WTC11 (cell line): ENCODE data around the gene PIGP. TPM values are rescaled to one million over a fixed set of nuclear protein-coding genes. Genes with fewer than 3 reads are reported as not detected.

Experiments
- ATAC-seq: fragments of 200-7000 bp; cut with Tn5 transposase; 2 replicates; pipeline ENCODE4 v1.10.0; 2021; ENCODE audit warnings: mild to moderate bottlenecking, moderate library complexity
- CTCF ChIA-PET: fragments of 300-600 bp; sonication (Branson Sonifier 250); formaldehyde crosslinking; loops from one replicate; lab custom pipeline; 2021; ENCODE audit warnings: antibody characterized with exemption; lab: Charles Lee
- POLR2A ChIA-PET: fragments of 350-600 bp; sonication (Branson Sonifier 250); formaldehyde crosslinking; loops from one replicate; lab custom pipeline; 2021; ENCODE audit warnings: antibody characterized with exemption; lab: Charles Lee
- DNase-seq: peaks from one replicate; pipeline ENCODE4 v3.0.0; 2021; ENCODE audit warnings: low spot score
- H3K27ac Mint-ChIP-seq: 2 replicates; pipeline ENCODE4 v1.8.0; 2021; ENCODE audit warnings: mixed read lengths
- H3K27me3 Mint-ChIP-seq: 2 replicates; pipeline ENCODE4 v1.8.0; 2021; ENCODE audit warnings: low read depth, mild to moderate bottlenecking, moderate library complexity, mixed read lengths
- H3K36me3 Mint-ChIP-seq: 2 replicates; pipeline ENCODE4 v1.8.0; 2021; ENCODE audit warnings: mixed read lengths
- H3K4me1 Mint-ChIP-seq: 2 replicates; pipeline ENCODE4 v1.8.0; 2022; ENCODE audit warnings: mixed read lengths
- H3K4me3 Mint-ChIP-seq: 2 replicates; pipeline ENCODE4 v1.8.0; 2021; ENCODE audit warnings: mild to moderate bottlenecking, moderate library complexity, mixed read lengths
- H3K9me3 Mint-ChIP-seq: 2 replicates; pipeline ENCODE4 v1.8.0; 2021; ENCODE audit warnings: mixed read lengths
- ATF1 ChIP-seq: sonication (generic); formaldehyde crosslinking; IDR thresholded peaks from 2 replicates; pipeline ENCODE4 v1.8.1; 2023; ENCODE audit warnings: mild to moderate bottlenecking, moderate library complexity, missing genetic modification reagents
- ATF6 ChIP-seq: sonication (generic); formaldehyde crosslinking; IDR thresholded peaks from 2 replicates; pipeline ENCODE4 v1.8.1; 2023; ENCODE audit warnings: mild to moderate bottlenecking, missing genetic modification reagents
- CDX4 ChIP-seq: fragments of 250-450 bp; sonication (Bioruptor Pico); IDR thresholded peaks from 2 replicates; pipeline ENCODE4 v1.9.0; 2021; ENCODE audit warnings: moderate library complexity, mild to moderate bottlenecking, inconsistent platforms, borderline replicate concordance
- EMX1 ChIP-seq: fragments of 250-450 bp; sonication (Bioruptor Pico); IDR thresholded peaks from 2 replicates; pipeline ENCODE4 v1.8.0; 2021; ENCODE audit warnings: mild to moderate bottlenecking
- ESRRA ChIP-seq: sonication (generic); formaldehyde crosslinking; IDR thresholded peaks from 2 replicates; pipeline ENCODE4 v1.8.1; 2022; ENCODE audit warnings: mild to moderate bottlenecking, missing genetic modification reagents, borderline replicate concordance
- ETV6 ChIP-seq: sonication (generic); formaldehyde crosslinking; IDR thresholded peaks from 2 replicates; pipeline ENCODE4 v1.8.1; 2022; ENCODE audit warnings: mild to moderate bottlenecking, missing genetic modification reagents
- GTF2I ChIP-seq: fragments of 250-450 bp; sonication (Bioruptor Pico); conservative IDR thresholded peaks from 2 replicates; pipeline ENCODE4 v1.4.0; 2021; ENCODE audit warnings: mild to moderate bottlenecking
- HMGA2 ChIP-seq: fragments of 250-450 bp; sonication (Bioruptor Pico); IDR thresholded peaks from 2 replicates; pipeline ENCODE4 v1.4.0; 2021; ENCODE audit warnings: mild to moderate bottlenecking, moderate library complexity
- IRF2 ChIP-seq: sonication (generic); formaldehyde crosslinking; IDR thresholded peaks from 2 replicates; pipeline ENCODE4 v1.8.0; 2022; ENCODE audit warnings: low read depth, missing genetic modification reagents, borderline replicate concordance
- MYBL2 ChIP-seq: sonication (generic); formaldehyde crosslinking; IDR thresholded peaks from 2 replicates; pipeline ENCODE4 v1.8.1; 2023; ENCODE audit warnings: mild to moderate bottlenecking, moderate library complexity, missing genetic modification reagents
- NFATC4 ChIP-seq: fragments of 250-450 bp; sonication (Bioruptor Pico); IDR thresholded peaks from 2 replicates; pipeline ENCODE4 v1.9.0; 2021; ENCODE audit warnings: mild to moderate bottlenecking
- TCF7 ChIP-seq: sonication (generic); formaldehyde crosslinking; IDR thresholded peaks from 2 replicates; pipeline ENCODE4 v1.8.0; 2022; ENCODE audit warnings: mild to moderate bottlenecking, low read depth, missing genetic modification reagents, moderate library complexity
- ZBTB43 ChIP-seq: sonication (generic); formaldehyde crosslinking; IDR thresholded peaks from 2 replicates; pipeline ENCODE4 v1.8.1; 2023; ENCODE audit warnings: mild to moderate bottlenecking, missing genetic modification reagents
- ZNF219 ChIP-seq: sonication (generic); formaldehyde crosslinking; IDR thresholded peaks from 2 replicates; pipeline ENCODE4 v1.8.0; 2023; ENCODE audit warnings: missing genetic modification reagents, mild to moderate bottlenecking, borderline replicate concordance
- total RNA-seq: library from RNA; stranded (reverse); gene quantifications from 3 replicates; pipeline ENCODE4 v1.2.3, GENCODE V29; 2021
- TF ChIP-seq, protein P1 (sequence below): sonication (generic); formaldehyde crosslinking; IDR thresholded peaks from 2 replicates; pipeline ENCODE4 v1.8.1; 2023; ENCODE audit warnings: mild to moderate bottlenecking, moderate library complexity, missing genetic modification reagents
- TF ChIP-seq, protein P2 (sequence below): fragments of 250-450 bp; sonication (Bioruptor Pico); IDR thresholded peaks from 2 replicates; pipeline ENCODE4 v2.1.2; 2022; ENCODE audit warnings: mild to moderate bottlenecking, moderate library complexity
- TF ChIP-seq, protein P3 (sequence below): sonication (generic); formaldehyde crosslinking; IDR thresholded peaks from 2 replicates; pipeline ENCODE4 v1.8.1; 2022; ENCODE audit warnings: mild to moderate bottlenecking, missing genetic modification reagents, moderate library complexity, borderline replicate concordance
- TF ChIP-seq, protein P4 (sequence below): sonication (generic); formaldehyde crosslinking; IDR thresholded peaks from 2 replicates; pipeline ENCODE4 v1.8.1; 2023; ENCODE audit warnings: mild to moderate bottlenecking, missing genetic modification reagents, borderline replicate concordance
- TF ChIP-seq, protein P5 (sequence below): sonication (generic); formaldehyde crosslinking; IDR thresholded peaks from 2 replicates; pipeline ENCODE4 v1.8.0; 2022; ENCODE audit warnings: mild to moderate bottlenecking, missing genetic modification reagents
- TF ChIP-seq, protein P6 (sequence below): sonication (generic); formaldehyde crosslinking; conservative IDR thresholded peaks from 2 replicates; pipeline ENCODE4 v1.8.1; 2023; ENCODE audit warnings: mild to moderate bottlenecking, low read depth, missing genetic modification reagents, moderate library complexity

The PIGP gene
- total RNA-seq, 1 experiment from 2014 or later = 10.9 TPM

GRCh38 chr21:37040212-37040611 is 32.7 kb downstream of the PIGP start:
- H3K9me3 Mint-ChIP-seq = no peaks in the 10 kb centered on the region
- no peak overlapping the region for H3K4me3 Mint-ChIP-seq
- no peak for TF ChIP-seq ESRRA (CRISPR knock-in tag)
- TF ChIP-seq, protein P1, sequence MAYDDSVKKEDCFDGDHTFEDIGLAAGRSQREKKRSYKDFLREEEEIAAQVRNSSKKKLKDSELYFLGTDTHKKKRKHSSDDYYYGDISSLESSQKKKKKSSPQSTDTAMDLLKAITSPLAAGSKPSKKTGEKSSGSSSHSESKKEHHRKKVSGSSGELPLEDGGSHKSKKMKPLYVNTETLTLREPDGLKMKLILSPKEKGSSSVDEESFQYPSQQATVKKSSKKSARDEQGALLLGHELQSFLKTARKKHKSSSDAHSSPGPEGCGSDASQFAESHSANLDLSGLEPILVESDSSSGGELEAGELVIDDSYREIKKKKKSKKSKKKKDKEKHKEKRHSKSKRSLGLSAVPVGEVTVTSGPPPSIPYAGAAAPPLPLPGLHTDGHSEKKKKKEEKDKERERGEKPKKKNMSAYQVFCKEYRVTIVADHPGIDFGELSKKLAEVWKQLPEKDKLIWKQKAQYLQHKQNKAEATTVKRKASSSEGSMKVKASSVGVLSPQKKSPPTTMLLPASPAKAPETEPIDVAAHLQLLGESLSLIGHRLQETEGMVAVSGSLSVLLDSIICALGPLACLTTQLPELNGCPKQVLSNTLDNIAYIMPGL (CRISPR knock-in tag) = no peak
- TF ChIP-seq, protein P2, sequence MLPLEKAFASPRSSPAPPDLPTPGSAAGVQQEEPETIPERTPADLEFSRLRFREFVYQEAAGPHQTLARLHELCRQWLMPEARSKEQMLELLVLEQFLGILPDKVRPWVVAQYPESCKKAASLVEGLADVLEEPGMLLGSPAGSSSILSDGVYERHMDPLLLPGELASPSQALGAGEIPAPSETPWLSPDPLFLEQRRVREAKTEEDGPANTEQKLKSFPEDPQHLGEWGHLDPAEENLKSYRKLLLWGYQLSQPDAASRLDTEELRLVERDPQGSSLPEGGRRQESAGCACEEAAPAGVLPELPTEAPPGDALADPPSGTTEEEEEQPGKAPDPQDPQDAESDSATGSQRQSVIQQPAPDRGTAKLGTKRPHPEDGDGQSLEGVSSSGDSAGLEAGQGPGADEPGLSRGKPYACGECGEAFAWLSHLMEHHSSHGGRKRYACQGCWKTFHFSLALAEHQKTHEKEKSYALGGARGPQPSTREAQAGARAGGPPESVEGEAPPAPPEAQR (CRISPR knock-in tag) = no peak
- TF ChIP-seq, protein P3, sequence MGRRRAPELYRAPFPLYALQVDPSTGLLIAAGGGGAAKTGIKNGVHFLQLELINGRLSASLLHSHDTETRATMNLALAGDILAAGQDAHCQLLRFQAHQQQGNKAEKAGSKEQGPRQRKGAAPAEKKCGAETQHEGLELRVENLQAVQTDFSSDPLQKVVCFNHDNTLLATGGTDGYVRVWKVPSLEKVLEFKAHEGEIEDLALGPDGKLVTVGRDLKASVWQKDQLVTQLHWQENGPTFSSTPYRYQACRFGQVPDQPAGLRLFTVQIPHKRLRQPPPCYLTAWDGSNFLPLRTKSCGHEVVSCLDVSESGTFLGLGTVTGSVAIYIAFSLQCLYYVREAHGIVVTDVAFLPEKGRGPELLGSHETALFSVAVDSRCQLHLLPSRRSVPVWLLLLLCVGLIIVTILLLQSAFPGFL (CRISPR knock-in tag) = no peak
- TF ChIP-seq IRF2 (CRISPR knock-in tag) = no peak
- TF ChIP-seq MYBL2 = no peak
- TF ChIP-seq, protein P4, sequence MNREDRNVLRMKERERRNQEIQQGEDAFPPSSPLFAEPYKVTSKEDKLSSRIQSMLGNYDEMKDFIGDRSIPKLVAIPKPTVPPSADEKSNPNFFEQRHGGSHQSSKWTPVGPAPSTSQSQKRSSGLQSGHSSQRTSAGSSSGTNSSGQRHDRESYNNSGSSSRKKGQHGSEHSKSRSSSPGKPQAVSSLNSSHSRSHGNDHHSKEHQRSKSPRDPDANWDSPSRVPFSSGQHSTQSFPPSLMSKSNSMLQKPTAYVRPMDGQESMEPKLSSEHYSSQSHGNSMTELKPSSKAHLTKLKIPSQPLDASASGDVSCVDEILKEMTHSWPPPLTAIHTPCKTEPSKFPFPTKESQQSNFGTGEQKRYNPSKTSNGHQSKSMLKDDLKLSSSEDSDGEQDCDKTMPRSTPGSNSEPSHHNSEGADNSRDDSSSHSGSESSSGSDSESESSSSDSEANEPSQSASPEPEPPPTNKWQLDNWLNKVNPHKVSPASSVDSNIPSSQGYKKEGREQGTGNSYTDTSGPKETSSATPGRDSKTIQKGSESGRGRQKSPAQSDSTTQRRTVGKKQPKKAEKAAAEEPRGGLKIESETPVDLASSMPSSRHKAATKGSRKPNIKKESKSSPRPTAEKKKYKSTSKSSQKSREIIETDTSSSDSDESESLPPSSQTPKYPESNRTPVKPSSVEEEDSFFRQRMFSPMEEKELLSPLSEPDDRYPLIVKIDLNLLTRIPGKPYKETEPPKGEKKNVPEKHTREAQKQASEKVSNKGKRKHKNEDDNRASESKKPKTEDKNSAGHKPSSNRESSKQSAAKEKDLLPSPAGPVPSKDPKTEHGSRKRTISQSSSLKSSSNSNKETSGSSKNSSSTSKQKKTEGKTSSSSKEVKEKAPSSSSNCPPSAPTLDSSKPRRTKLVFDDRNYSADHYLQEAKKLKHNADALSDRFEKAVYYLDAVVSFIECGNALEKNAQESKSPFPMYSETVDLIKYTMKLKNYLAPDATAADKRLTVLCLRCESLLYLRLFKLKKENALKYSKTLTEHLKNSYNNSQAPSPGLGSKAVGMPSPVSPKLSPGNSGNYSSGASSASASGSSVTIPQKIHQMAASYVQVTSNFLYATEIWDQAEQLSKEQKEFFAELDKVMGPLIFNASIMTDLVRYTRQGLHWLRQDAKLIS (CRISPR knock-in tag) = no peak
- TF ChIP-seq ZBTB43 (CRISPR knock-in tag) = no peak
- no peak for TF ChIP-seq GTF2I (CRISPR knock-in tag)
- no peak for TF ChIP-seq CDX4 (CRISPR knock-in tag)
- TF ChIP-seq ZNF219 = no peak
- no peak for TF ChIP-seq EMX1 (CRISPR knock-in tag)
- TF ChIP-seq, protein P5, sequence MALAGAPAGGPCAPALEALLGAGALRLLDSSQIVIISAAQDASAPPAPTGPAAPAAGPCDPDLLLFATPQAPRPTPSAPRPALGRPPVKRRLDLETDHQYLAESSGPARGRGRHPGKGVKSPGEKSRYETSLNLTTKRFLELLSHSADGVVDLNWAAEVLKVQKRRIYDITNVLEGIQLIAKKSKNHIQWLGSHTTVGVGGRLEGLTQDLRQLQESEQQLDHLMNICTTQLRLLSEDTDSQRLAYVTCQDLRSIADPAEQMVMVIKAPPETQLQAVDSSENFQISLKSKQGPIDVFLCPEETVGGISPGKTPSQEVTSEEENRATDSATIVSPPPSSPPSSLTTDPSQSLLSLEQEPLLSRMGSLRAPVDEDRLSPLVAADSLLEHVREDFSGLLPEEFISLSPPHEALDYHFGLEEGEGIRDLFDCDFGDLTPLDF (CRISPR knock-in tag) = no peak
- TF ChIP-seq ATF1 (CRISPR knock-in tag) = no peak
- no peak for TF ChIP-seq ETV6 (CRISPR knock-in tag)
- no peak for TF ChIP-seq ATF6
- TF ChIP-seq, protein P6, sequence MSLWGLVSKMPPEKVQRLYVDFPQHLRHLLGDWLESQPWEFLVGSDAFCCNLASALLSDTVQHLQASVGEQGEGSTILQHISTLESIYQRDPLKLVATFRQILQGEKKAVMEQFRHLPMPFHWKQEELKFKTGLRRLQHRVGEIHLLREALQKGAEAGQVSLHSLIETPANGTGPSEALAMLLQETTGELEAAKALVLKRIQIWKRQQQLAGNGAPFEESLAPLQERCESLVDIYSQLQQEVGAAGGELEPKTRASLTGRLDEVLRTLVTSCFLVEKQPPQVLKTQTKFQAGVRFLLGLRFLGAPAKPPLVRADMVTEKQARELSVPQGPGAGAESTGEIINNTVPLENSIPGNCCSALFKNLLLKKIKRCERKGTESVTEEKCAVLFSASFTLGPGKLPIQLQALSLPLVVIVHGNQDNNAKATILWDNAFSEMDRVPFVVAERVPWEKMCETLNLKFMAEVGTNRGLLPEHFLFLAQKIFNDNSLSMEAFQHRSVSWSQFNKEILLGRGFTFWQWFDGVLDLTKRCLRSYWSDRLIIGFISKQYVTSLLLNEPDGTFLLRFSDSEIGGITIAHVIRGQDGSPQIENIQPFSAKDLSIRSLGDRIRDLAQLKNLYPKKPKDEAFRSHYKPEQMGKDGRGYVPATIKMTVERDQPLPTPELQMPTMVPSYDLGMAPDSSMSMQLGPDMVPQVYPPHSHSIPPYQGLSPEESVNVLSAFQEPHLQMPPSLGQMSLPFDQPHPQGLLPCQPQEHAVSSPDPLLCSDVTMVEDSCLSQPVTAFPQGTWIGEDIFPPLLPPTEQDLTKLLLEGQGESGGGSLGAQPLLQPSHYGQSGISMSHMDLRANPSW (CRISPR knock-in tag) = no peak
- no peak for TF ChIP-seq NFATC4 (CRISPR knock-in tag)
- TF ChIP-seq TCF7 (CRISPR knock-in tag) = no peak
- no peak for TF ChIP-seq HMGA2 (CRISPR knock-in tag)
- TF ChIP-seq, all 79 proteins: peak for 0
- no peak for DNase-seq
- Mint-ChIP-seq H3K27ac (no peak overlapping the region), H3K27me3 (peaks cover 81% of the 10 kb centered on the region), H3K36me3 (no peaks in the 10 kb centered on the region), H3K4me1 (peaks cover 15% of the 10 kb centered on the region)
- ChIA-PET POLR2A (no interaction called here), CTCF (interaction anchor here (1.1 to 2.1 kb wide), 3 partner anchors 30 to 63 kb away, joined by 4 to 9 read pairs (median 7); no protein-coding TSS in a partner anchor)
- no peak for ATAC-seq
